Mesothelial cell of epicardium (in vitro differentiated cells): ENCODE data around the gene MAML1. TPM values are rescaled to one million over a fixed set of nuclear protein-coding genes. Genes with fewer than 3 reads are reported as not detected.
A peak's percentile ranks its signal among the peaks of the same experiment; 100 is the strongest.
"Not testable (repeated sequence)": the region's sequence is repeated elsewhere in the genome, so short reads cannot be mapped to it uniquely, and the experiment has no call there.

ENCODE experiments used
- DNase-seq, 2 experiments: peaks; one replicate each; pipeline ENCODE4 v3.0.0; 2021; ENCODE audit warnings: low spot score in 2 of 2; ENCODE audit not compliant: unreplicated experiment in 2 of 2
- H3K27ac Mint-ChIP-seq: 2 replicates; pipeline ENCODE4 v1.8.0; 2021; ENCODE audit warnings: mixed read lengths
- H3K27me3 Mint-ChIP-seq: 2 replicates; pipeline ENCODE4 v1.8.0; 2021; ENCODE audit warnings: low read depth, mixed read lengths
- H3K36me3 Mint-ChIP-seq: 2 replicates; pipeline ENCODE4 v1.8.0; 2021; ENCODE audit warnings: mixed read lengths
- H3K4me1 Mint-ChIP-seq: 2 replicates; pipeline ENCODE4 v1.8.0; 2021; ENCODE audit warnings: mixed read lengths
- H3K4me3 Mint-ChIP-seq: 2 replicates; pipeline ENCODE4 v1.8.0; 2021; ENCODE audit warnings: mild to moderate bottlenecking, moderate library complexity, mixed read lengths
- H3K9me3 Mint-ChIP-seq: 2 replicates; pipeline ENCODE4 v1.8.0; 2021; ENCODE audit warnings: mixed read lengths
- total RNA-seq: library from RNA; stranded (reverse); gene quantifications from 3 replicates; pipeline ENCODE4 v1.2.1, GENCODE V29; 2021
- TF ChIP-seq, protein P1 (sequence below): fragments of 200-600 bp; sonication (generic); IDR thresholded peaks from one replicate; pipeline ENCODE4 v1.5.0; 2021; ENCODE audit warnings: antibody characterized with exemption; ENCODE audit not compliant: unreplicated experiment

Gene MAML1
- total RNA-seq: 47.6 to 50.6 TPM (median 49.6 TPM) in 3 replicates

DNA sequence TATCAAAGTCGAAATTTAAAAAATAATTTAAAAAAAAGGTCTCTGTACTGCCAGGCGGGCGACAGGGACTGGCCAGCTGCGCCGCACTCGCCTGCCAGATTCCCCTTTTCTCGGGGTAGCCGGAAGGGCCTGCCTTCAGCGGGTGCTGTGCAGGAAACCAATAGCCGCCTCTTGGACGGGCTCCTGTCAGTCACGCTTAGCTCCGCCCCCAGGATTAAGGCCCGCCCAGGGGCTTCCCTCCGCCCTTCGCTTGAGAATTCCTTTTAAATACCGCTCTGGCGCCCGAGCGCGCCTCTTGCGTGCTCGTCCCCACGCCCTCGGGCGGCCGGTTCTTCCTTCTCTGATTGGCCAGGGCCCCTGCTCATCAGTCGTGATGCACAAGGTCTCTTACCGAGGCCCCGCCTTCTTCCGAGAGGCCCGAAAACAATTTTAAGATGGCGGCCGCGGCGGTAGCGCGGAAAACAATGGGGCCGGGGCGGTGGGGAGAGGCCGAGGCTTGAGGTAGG lies at the start of gene MAML1:
TSS of gene MAML1 (plus strand) at position 411 of the 506 bp plus-strand sequence. CDS start 291 bp downstream, outside the sequence.
- TF ChIP-seq, protein P1, sequence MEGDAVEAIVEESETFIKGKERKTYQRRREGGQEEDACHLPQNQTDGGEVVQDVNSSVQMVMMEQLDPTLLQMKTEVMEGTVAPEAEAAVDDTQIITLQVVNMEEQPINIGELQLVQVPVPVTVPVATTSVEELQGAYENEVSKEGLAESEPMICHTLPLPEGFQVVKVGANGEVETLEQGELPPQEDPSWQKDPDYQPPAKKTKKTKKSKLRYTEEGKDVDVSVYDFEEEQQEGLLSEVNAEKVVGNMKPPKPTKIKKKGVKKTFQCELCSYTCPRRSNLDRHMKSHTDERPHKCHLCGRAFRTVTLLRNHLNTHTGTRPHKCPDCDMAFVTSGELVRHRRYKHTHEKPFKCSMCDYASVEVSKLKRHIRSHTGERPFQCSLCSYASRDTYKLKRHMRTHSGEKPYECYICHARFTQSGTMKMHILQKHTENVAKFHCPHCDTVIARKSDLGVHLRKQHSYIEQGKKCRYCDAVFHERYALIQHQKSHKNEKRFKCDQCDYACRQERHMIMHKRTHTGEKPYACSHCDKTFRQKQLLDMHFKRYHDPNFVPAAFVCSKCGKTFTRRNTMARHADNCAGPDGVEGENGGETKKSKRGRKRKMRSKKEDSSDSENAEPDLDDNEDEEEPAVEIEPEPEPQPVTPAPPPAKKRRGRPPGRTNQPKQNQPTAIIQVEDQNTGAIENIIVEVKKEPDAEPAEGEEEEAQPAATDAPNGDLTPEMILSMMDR: no peak
- no peaks in the 10 kb centered on the region for H3K27me3 Mint-ChIP-seq
- DNase-seq: peak; percentile 99 to 100
- H3K4me3 Mint-ChIP-seq: peak within 1 kb of the TSS; percentile 98
- peak within 1 kb of the TSS; percentile 99 for H3K27ac Mint-ChIP-seq
- H3K4me1 Mint-ChIP-seq: peaks cover 32% of the 10 kb centered on the region
- H3K36me3 Mint-ChIP-seq: peaks cover 24% of the 10 kb centered on the region
- no peaks in the 10 kb centered on the region for H3K9me3 Mint-ChIP-seq

DNA sequence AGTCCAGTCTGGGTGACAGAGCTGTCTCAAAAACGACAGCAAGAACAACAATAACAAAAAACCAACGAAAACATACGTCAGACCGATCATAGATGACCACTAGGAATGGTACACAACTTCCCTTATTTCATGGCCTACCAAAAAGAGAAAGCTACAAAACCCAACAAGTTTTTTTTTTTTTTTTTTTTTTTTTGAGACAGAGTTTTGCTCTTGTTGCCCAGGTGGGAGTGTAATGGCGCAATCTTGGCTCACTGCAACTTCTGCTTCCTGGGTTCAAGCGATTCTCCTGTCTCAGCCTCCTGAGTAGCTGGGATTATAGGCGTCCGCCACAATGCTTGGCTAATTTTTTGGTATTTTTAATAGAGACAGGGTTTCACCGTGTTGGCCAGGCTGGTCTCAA lies 43.4 kb upstream of the MAML1 start:
- not testable (repeated sequence) for H3K36me3 Mint-ChIP-seq, H3K4me1 Mint-ChIP-seq, H3K27ac Mint-ChIP-seq, H3K27me3 Mint-ChIP-seq, H3K9me3 Mint-ChIP-seq, DNase-seq, H3K4me3 Mint-ChIP-seq

DNA sequence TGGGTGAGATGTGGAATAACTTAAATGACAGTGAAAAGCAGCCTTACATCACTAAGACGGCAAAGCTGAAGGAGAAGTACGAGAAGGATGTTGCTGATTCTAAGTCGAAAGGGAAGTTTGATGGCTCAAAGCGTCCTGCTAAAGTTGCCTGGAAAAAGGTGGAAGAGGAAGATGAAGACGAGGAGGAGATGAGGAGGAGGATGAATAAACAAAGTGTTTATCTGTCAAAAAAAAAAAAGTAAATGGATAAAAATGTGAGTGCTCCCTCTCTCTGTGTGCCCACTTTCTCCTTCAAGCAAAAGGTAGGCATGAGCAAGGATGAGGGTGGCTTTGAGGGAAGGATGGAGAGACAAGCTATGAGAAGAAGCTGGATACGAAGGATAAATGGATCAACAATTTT lies 38.1 kb upstream of the MAML1 start:
- Mint-ChIP-seq H3K27me3 (no peaks in the 10 kb centered on the region), H3K27ac (no peak overlapping the region), H3K9me3 (no peaks in the 10 kb centered on the region), H3K36me3 (peaks cover 2% of the 10 kb centered on the region), H3K4me1 (peaks cover 13% of the 10 kb centered on the region), H3K4me3 (no peak overlapping the region)
- TF ChIP-seq, protein P1: no peak
- no peak for DNase-seq

DNA sequence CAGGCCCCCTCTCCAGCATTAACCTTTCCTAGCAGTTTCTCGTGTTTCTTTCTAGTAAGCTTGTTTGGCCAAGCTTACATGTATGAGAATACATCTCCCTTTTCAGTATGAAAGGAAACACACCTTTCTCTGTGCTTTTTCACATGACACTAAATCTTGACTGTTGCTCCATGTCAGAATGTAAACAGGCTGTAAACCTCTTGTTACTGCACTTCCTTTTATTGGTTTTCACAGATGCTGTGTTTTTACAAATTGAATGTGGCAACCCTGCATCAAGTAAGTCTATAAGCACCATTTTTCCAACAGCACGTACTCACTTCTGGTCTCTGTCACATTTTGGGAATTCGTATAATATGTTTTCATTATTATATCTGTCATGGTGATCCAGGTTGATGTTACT lies 36.0 kb upstream of the MAML1 start:
- DNase-seq: no peak
- TF ChIP-seq, protein P1: no peak
- no peaks in the 10 kb centered on the region for H3K27me3 Mint-ChIP-seq
- H3K4me1 Mint-ChIP-seq: peaks cover 23% of the 10 kb centered on the region
- no peaks in the 10 kb centered on the region for H3K9me3 Mint-ChIP-seq
- H3K36me3 Mint-ChIP-seq: peaks cover 2% of the 10 kb centered on the region
- peak overlapping the region; percentile 69 for H3K27ac Mint-ChIP-seq
- no peak overlapping the region for H3K4me3 Mint-ChIP-seq

DNA sequence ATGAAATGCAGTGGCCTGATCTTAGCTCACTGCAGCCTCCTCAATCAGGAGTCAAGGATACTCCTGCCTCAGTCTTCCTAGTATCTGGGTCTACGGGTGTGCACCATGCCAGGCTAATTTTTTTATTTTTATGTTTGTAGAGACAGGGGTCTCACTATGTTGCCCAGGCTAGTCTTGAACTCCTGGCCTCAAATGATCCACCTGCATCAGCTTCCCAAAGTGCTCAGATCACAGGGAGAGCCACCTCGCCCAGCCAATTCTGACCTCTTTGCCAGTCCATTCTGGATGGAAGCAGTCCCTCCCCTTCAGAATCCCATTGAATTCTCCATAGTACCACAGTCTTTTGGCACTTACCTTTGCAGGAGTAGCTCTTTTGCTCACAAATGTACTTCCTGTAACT lies 35.5 kb upstream of the MAML1 start:
- TF ChIP-seq, protein P1: no peak
- Mint-ChIP-seq H3K36me3 (peaks cover 2% of the 10 kb centered on the region), H3K4me1 (peaks cover 23% of the 10 kb centered on the region), H3K27ac (peak overlapping the region; percentile 100), H3K4me3 (peak overlapping the region; percentile 97), H3K9me3 (no peaks in the 10 kb centered on the region), H3K27me3 (no peaks in the 10 kb centered on the region)
- no peak for DNase-seq

GRCh38 chr5:179697543-179697942 lies 35.1 kb upstream of the MAML1 start:
- H3K9me3 Mint-ChIP-seq, DNase-seq, H3K27me3 Mint-ChIP-seq, H3K36me3 Mint-ChIP-seq: not testable (repeated sequence)
- Mint-ChIP-seq H3K4me3 (peak overlapping the region; percentile 97), H3K4me1 (peaks cover 27% of the 10 kb centered on the region), H3K27ac (peak overlapping the region; percentile 100)
